GM12873 (cell line): ENCODE data around the gene ADAM19.

Experiments used
- CTCF ChIP-seq: IDR thresholded peaks from 2 replicates; pipeline ENCODE4 v1.5.1; 2012; ENCODE audit warnings: low read depth, mild to moderate bottlenecking, moderate library complexity, low read length, control low read depth; ENCODE audit not compliant: insufficient read depth; ENCODE audit errors: missing control alignments

The ADAM19 gene

GRCh38 chr5:157447201-157447637, 128.4 kb downstream of the ADAM19 start:
- no peak for TF ChIP-seq CTCF

GRCh38 chr5:157446412-157446935, 129.1 kb downstream of the ADAM19 start:
- TF ChIP-seq CTCF = no peak

- no peak for TF ChIP-seq CTCF
Observed at GRCh38 chr5:157445745-157446411, 129.7 kb downstream of the ADAM19 start.

- TF ChIP-seq CTCF = no peak
Observed at GRCh38 chr5:157444224-157444623, 131.4 kb downstream of the ADAM19 start.

- TF ChIP-seq CTCF = no peak
Observed at GRCh38 chr5:157443041-157443549, 132.5 kb downstream of the ADAM19 start.

- no peak for TF ChIP-seq CTCF
Observed at GRCh38 chr5:157434096-157434495, 141.5 kb downstream of the ADAM19 start.

GRCh38 chr5:157431544-157432200, 143.9 kb downstream of the ADAM19 start:
- TF ChIP-seq CTCF = peak; percentile 55
